ENCODE results near the gene KDF1. TPM values are rescaled to one million over a fixed set of nuclear protein-coding genes. Genes with fewer than 3 reads are reported as not detected.

Gene KDF1
- total and polyA plus RNA-seq, 2 of the 13 experiments (the other 11 are each of a cell fraction or from before 2014, with no cell fraction given): 1.9 to 4.9 TPM

DNA sequence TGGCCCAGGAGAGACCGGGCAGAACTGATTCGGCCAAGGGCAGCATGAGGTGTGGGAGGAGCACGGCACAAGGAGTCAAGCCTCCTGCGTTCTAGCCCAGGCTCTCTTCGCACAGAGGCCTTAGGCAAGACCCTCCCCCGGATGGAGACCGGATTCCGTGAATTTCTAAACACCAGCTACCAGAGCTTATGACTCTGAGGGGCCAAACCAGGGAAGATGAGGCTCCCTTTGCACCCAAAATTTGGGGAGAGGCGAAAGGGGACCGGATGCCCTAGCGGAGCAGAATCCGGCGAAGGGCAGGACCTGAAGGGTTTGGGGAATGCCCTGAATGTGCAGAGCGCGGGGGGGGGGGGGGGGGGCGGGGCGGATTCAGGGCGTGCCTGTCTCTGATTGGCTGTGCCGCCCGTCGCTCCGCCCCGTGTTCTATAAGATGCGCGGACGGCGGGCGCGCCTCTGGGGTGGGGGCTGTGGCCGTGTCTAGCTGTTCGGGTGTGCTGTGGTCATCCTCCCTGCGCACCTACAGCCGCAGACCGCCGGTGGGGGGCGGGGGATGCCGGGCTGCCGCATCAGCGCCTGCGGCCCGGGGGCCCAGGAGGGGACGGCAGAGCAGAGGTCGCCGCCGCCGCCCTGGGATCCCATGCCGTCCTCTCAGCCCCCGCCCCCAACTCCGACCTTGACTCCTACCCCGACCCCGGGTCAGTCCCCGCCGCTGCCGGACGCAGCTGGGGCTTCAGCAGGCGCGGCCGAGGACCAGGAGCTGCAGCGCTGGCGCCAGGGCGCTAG lies 33.2 kb upstream of the KDF1 start, which contains the start of gene TRNP1 (continued):
- no peak for TF ChIP-seq LRRFIP1 (CRISPR knock-in tag; conservative IDR thresholded peaks at IDR 0.05)
- TF ChIP-seq TARDBP (CRISPR knock-in tag; IDR thresholded peaks at IDR 0.05): peak; percentile 58
- peak; percentile 89 for TF ChIP-seq ZNF574 (CRISPR knock-in tag; IDR thresholded peaks at IDR 0.05)
- TF ChIP-seq CAMTA2 (CRISPR knock-in tag; IDR thresholded peaks at IDR 0.05; ENCODE audit: borderline replicate concordance): no peak
- peak; percentile 78; the same call in 1 of the 2 replicates for TF ChIP-seq THAP11 (CRISPR knock-in tag; IDR thresholded peaks at IDR 0.05)
- TF ChIP-seq HMG20B (CRISPR knock-in tag; conservative IDR thresholded peaks at IDR 0.05): no peak
- TF ChIP-seq RCOR2 (CRISPR knock-in tag; IDR thresholded peaks at IDR 0.05): no peak
- peak; percentile 68; the same call in 1 of the 2 replicates for TF ChIP-seq ZNF138 (CRISPR knock-in tag; IDR thresholded peaks at IDR 0.05; ENCODE audit: low read depth)
- no peak for TF ChIP-seq NBN (conservative IDR thresholded peaks at IDR 0.05)
- TF ChIP-seq ZNF580 (CRISPR knock-in tag; IDR thresholded peaks at IDR 0.05; ENCODE audit: borderline replicate concordance, low read depth): peak; percentile 94; the same call in 1 of the 2 replicates
- peak; percentile 96 for TF ChIP-seq KDM3A (CRISPR knock-in tag; IDR thresholded peaks at IDR 0.05; ENCODE audit: low read depth)
- peak; percentile 85 for TF ChIP-seq ZBTB7A (CRISPR knock-in tag; IDR thresholded peaks at IDR 0.05)
- TF ChIP-seq XBP1 (CRISPR knock-in tag; IDR thresholded peaks at IDR 0.05): no peak
- TF ChIP-seq HHEX (CRISPR knock-in tag; IDR thresholded peaks at IDR 0.05): no peak
- peak; percentile 58; the same call in 1 of the 2 replicates for TF ChIP-seq NKX3-1 (CRISPR knock-in tag; IDR thresholded peaks at IDR 0.05)
- TF ChIP-seq ZNF510 (CRISPR knock-in tag; IDR thresholded peaks at IDR 0.05; ENCODE audit: low read depth): no peak
- TF ChIP-seq NFE2L2 (IDR thresholded peaks at IDR 0.05; ENCODE audit: low read length): no peak
- peak; percentile 85 for TF ChIP-seq TAF1 (CRISPR knock-in tag; IDR thresholded peaks at IDR 0.05)
- TF ChIP-seq CCAR2 (optimal IDR thresholded peaks at IDR 0.05; ENCODE audit: low read depth, low read length): no peak
- TF ChIP-seq ZBTB42 (CRISPR knock-in tag; IDR thresholded peaks at IDR 0.05): peak; percentile 77; the same call in 1 of the 2 replicates
- TF ChIP-seq SMAD1 (CRISPR knock-in tag; IDR thresholded peaks at IDR 0.05; ENCODE audit: borderline replicate concordance, low read depth): 0 out of 2 replicates have a peak, but pooled peaks have one; percentile 72
- TF ChIP-seq AGO1 (IDR thresholded peaks at IDR 0.05; ENCODE audit: low read depth, low read length, poor library complexity, severe bottlenecking): no peak
- peak; percentile 94 for TF ChIP-seq ZNF607 (CRISPR knock-in tag; IDR thresholded peaks at IDR 0.05; ENCODE audit: borderline replicate concordance)
- TF ChIP-seq ZZZ3 (CRISPR knock-in tag; IDR thresholded peaks at IDR 0.05; ENCODE audit: borderline replicate concordance): no peak; the same call in 1 of the 2 replicates
- TF ChIP-seq SIN3B (IDR thresholded peaks at IDR 0.05; ENCODE audit: low read length): no peak
